Transverse colon (tissue), 4 donors: Measurements from ENCODE around the gene EDAR. TPM values are rescaled to one million over a fixed set of nuclear protein-coding genes. Genes with fewer than 3 reads are reported as not detected.

Experiments used
- DNase-seq: peaks from one replicate; pipeline ENCODE4 v3.0.0-alpha.2; 2019
- H3K27ac ChIP-seq, 4 donors: fragments of 200-600 bp; sonication (generic); 2 replicates each; pipeline ENCODE4 v1.5.1; 2016 to 2018; ENCODE audit warnings: inconsistent platforms in 4 of 4
- H3K27me3 ChIP-seq: fragments of 200-600 bp; sonication (generic); 2 replicates; pipeline ENCODE4 v1.5.1; 2017; ENCODE audit warnings: inconsistent platforms
- H3K36me3 ChIP-seq, 4 donors: fragments of 200-600 bp; sonication (generic); 2 replicates each; pipeline ENCODE4 v1.5.1; 2017 to 2019; ENCODE audit warnings: inconsistent platforms in 4 of 4
- H3K4me1 ChIP-seq, 4 donors: fragments of 200-600 bp; sonication (generic); 2 replicates each; pipeline ENCODE4 v1.5.1; 2017 to 2020; ENCODE audit warnings: inconsistent platforms in 4 of 4
- H3K4me3 ChIP-seq, 4 donors: fragments of 200-600 bp; sonication (generic); 1 replicate in 1 of 4; 2 replicates in 3 of 4; pipeline versions ENCODE4 v1.5.1 to v1.6.1; 2017 to 2019; ENCODE audit warnings: inconsistent platforms in 4 of 4
- H3K9me3 ChIP-seq, 2 donors: fragments of 200-600 bp; sonication (generic); 2 replicates each; pipeline ENCODE4 v1.5.1; 2017 to 2019; ENCODE audit warnings: inconsistent platforms in 2 of 2
- CTCF ChIP-seq, 5 experiments: fragments of 200-600 bp in 3 of 5; fragments of 450-650 bp in 2 of 5; sonication (generic) in 3 of 5; IDR thresholded peaks; 1 replicate in 2 of 5; 2 replicates in 3 of 5; pipeline ENCODE4 v1.5.1; 2016 to 2017; ENCODE audit warnings: antibody characterized with exemption in 5 of 5, inconsistent platforms in 3 of 5, mild to moderate bottlenecking in 2 of 5, moderate library complexity in 1 of 5
- EP300 ChIP-seq: sonication (generic); formaldehyde crosslinking; IDR thresholded peaks from one replicate; pipeline ENCODE4 v1.6.1; 2017; ENCODE audit warnings: antibody characterized with exemption, low read depth
- POLR2A ChIP-seq: fragments of 450-650 bp; IDR thresholded peaks from one replicate; pipeline ENCODE4 v1.6.1; 2016; ENCODE audit warnings: antibody characterized with exemption, mild to moderate bottlenecking, moderate library complexity
- POLR2AphosphoS5 ChIP-seq, 3 donors: sonication (generic); formaldehyde crosslinking; IDR thresholded peaks; one replicate each; pipeline ENCODE4 v1.6.1; 2016; ENCODE audit warnings: antibody characterized with exemption in 3 of 3
- whole genome bisulfite sequencing, 2 donors: methylation state at CpG; one replicate each; pipeline ENCODE4 v1.1.5; 2018; ENCODE audit warnings: low coverage in 1 of 2; 5-methylcytosine and 5-hydroxymethylcytosine counted together
- in situ Hi-C, 4 donors: fragments of 200-750 bp; cut with MboI; loops; one replicate each; pipeline versions ENCODE4 v1.15.0 to v1.15.1; 2017; ENCODE audit warnings: low sequenced_read_pairs in 3 of 4, low pct_ligation_motif_present in 1 of 4, low pct_unique_long_range_greater_than_20kb in 1 of 4
- intact Hi-C: fragments of 100-400 bp; cut with DNase I; formaldehyde crosslinking; loops from one replicate; pipeline ENCODE4 v1.15.1; 2023; ENCODE audit warnings: low total_unique reads
- total RNA-seq, 4 donors: library from RNA; depleted of rRNA; stranded (reverse); fragments of >200 nt; gene quantifications; one replicate each; pipeline ENCODE4 v1.1.0, GENCODE V29; 2016

The EDAR gene
- total RNA-seq, 4 donors from 2014 or later, result 0.14 to 0.64 TPM; not detected in 2

- 89 to 100% methylated on average over 5 to 34 of the region's 34 CpGs for WGBS, 2 donors
- DNase-seq, result no peak
- Histone ChIP-seq H3K4me1 (no peaks in the 10 kb centered on the region), H3K4me3 (no peak overlapping the region), H3K27me3 (no peaks in the 10 kb centered on the region), H3K36me3 (no peaks in the 10 kb centered on the region), H3K27ac (no peak overlapping the region), H3K9me3 (peaks cover 4 to 7% of the 10 kb centered on the region in 2 donors)
- TF ChIP-seq EP300 (no peak), CTCF (IDR thresholded peaks at IDR 0.05) (no peak), POLR2A (no peak), POLR2AphosphoS5 (IDR thresholded peaks at IDR 0.05) (no peak)
- in situ Hi-C loops (no loop called here), intact Hi-C loops (no loop called here)
Observed at GRCh38 chr2:108942231-108942825, 46.7 kb downstream of the EDAR start.

GRCh38 chr2:108941767-108942166 is 47.3 kb downstream of the EDAR start:
- intact Hi-C loops (no loop called here), in situ Hi-C loops (no loop called here)
- H3K4me3 ChIP-seq, result no peak overlapping the region
- H3K27me3 ChIP-seq, result no peaks in the 10 kb centered on the region
- no peaks in the 10 kb centered on the region for H3K4me1 ChIP-seq
- no peaks in the 10 kb centered on the region for H3K36me3 ChIP-seq
- no peak for TF ChIP-seq CTCF (IDR thresholded peaks at IDR 0.05)
- TF ChIP-seq POLR2AphosphoS5 (IDR thresholded peaks at IDR 0.05), result no peak
- TF ChIP-seq POLR2A, result no peak
- no peak for TF ChIP-seq EP300
- peaks cover 0 to 1% of the 10 kb centered on the region in 2 donors for H3K9me3 ChIP-seq
- DNase-seq, result no peak
- no peak overlapping the region for H3K27ac ChIP-seq
- 86% methylated on average over 9 of the region's 9 CpGs; no CpG with 5 or more reads in 1 of the 2 donors for WGBS, 2 donors

GRCh38 chr2:108941161-108941665 is 47.8 kb downstream of the EDAR start:
- DNase-seq, result no peak
- no peaks in the 10 kb centered on the region for H3K4me1 ChIP-seq

GRCh38 chr2:108940156-108940555 is 48.9 kb downstream of the EDAR start:
- in situ Hi-C loops (no loop called here), intact Hi-C loops (no loop called here)
- Histone ChIP-seq H3K36me3 (no peaks in the 10 kb centered on the region), H3K4me3 (no peak overlapping the region), H3K27me3 (no peaks in the 10 kb centered on the region), H3K4me1 (peaks cover 0 to under 1% (median 0%) of the 10 kb centered on the region in 4 donors), H3K9me3 (no peaks in the 10 kb centered on the region), H3K27ac (no peak overlapping the region)
- no peak for DNase-seq
- 82% methylated on average over 13 of the region's 13 CpGs; no CpG with 5 or more reads in 1 of the 2 donors for WGBS, 2 donors
- no peak for TF ChIP-seq CTCF (IDR thresholded peaks at IDR 0.05)
- TF ChIP-seq POLR2A, result no peak
- TF ChIP-seq POLR2AphosphoS5 (IDR thresholded peaks at IDR 0.05), result no peak
- no peak for TF ChIP-seq EP300

More at GRCh38 chr2:108941161-108941665, 47.8 kb downstream of the EDAR start:
- Histone ChIP-seq H3K36me3 (no peaks in the 10 kb centered on the region), H3K4me3 (no peak overlapping the region), H3K27ac (no peak overlapping the region), H3K27me3 (no peaks in the 10 kb centered on the region), H3K9me3 (no peaks in the 10 kb centered on the region)
- in situ Hi-C loops, result no loop called here
- intact Hi-C loops, result no loop called here
- WGBS, 2 donors, result 85 to 86% methylated on average over 3 to 7 of the region's 8 CpGs
- TF ChIP-seq POLR2A (no peak), POLR2AphosphoS5 (IDR thresholded peaks at IDR 0.05) (no peak), EP300 (no peak), CTCF (IDR thresholded peaks at IDR 0.05) (no peak)
